Medulla oblongata (tissue), 1 donor: Measurements from ENCODE around the gene C12orf75.

ENCODE experiments used
- DNase-seq: peaks from one replicate; pipeline ENCODE4 v3.0.0-alpha.2; 2015; ENCODE audit errors: extremely low spot score

Gene C12orf75

GRCh38 chr12:105418229-105418628 is 87.7 kb downstream of the C12orf75 start:
- no peak for DNase-seq

GRCh38 chr12:105418821-105419291 is 88.4 kb downstream of the C12orf75 start:
- DNase-seq: no peak

GRCh38 chr12:105419606-105420005 is 89.1 kb downstream of the C12orf75 start:
- no peak for DNase-seq

GRCh38 chr12:105420046-105420445 is 89.6 kb downstream of the C12orf75 start:
- no peak for DNase-seq

- DNase-seq: peak; percentile 89
These were observed 90.3 kb downstream of the C12orf75 start for GRCh38 chr12:105420659-105421240.
